KMS-11 (cell line): ENCODE data around the gene GTF3C1.

ENCODE experiments used
- H2AFZ ChIP-seq: fragments of 200-600 bp; sonication (generic); 2 replicates; pipeline ENCODE4 v1.6.1; 2016; ENCODE audit warnings: antibody characterized with exemption, mixed run types, low read depth
- H3K27ac ChIP-seq: fragments of 200-600 bp; sonication (generic); 2 replicates; pipeline ENCODE4 v1.6.1; 2016; ENCODE audit warnings: mild to moderate bottlenecking, mixed run types
- H3K27me3 ChIP-seq: fragments of 200-600 bp; sonication (generic); 2 replicates; pipeline ENCODE4 v1.6.1; 2017; ENCODE audit warnings: mild to moderate bottlenecking, low read depth, mixed run types, moderate library complexity; ENCODE audit not compliant: insufficient read depth
- H3K36me3 ChIP-seq: fragments of 200-600 bp; sonication (generic); 2 replicates; pipeline ENCODE4 v1.6.1; 2017; ENCODE audit warnings: mild to moderate bottlenecking, mixed run types; ENCODE audit not compliant: insufficient read depth
- H3K4me1 ChIP-seq: fragments of 200-600 bp; sonication (generic); 2 replicates; pipeline ENCODE4 v1.6.1; 2016; ENCODE audit warnings: mild to moderate bottlenecking, low read depth, mixed run types; ENCODE audit not compliant: poor library complexity, severe bottlenecking
- H3K4me2 ChIP-seq: fragments of 200-600 bp; sonication (generic); 2 replicates; pipeline ENCODE4 v1.7.0; 2016; ENCODE audit warnings: mild to moderate bottlenecking, mixed run types
- H3K4me3 ChIP-seq: fragments of 200-600 bp; sonication (generic); IDR thresholded peaks from 2 replicates; pipeline ENCODE4 v1.6.1; 2017; ENCODE audit warnings: low read depth, low read length, mixed read lengths; ENCODE audit not compliant: insufficient read depth
- H3K79me2 ChIP-seq: fragments of 200-600 bp; sonication (generic); 2 replicates; pipeline ENCODE4 v1.6.1; 2016; ENCODE audit warnings: low read depth, mixed run types; ENCODE audit not compliant: insufficient read depth
- H3K9ac ChIP-seq: fragments of 200-600 bp; sonication (generic); 2 replicates; pipeline ENCODE4 v1.6.1; 2016; ENCODE audit warnings: mild to moderate bottlenecking, mixed run types
- H4K20me1 ChIP-seq: fragments of 200-600 bp; sonication (generic); 2 replicates; pipeline ENCODE4 v1.6.1; 2016; ENCODE audit warnings: mild to moderate bottlenecking, mixed run types; ENCODE audit not compliant: insufficient read depth
- CTCF ChIP-seq: fragments of 200-600 bp; sonication (generic); conservative IDR thresholded peaks from 2 replicates; pipeline ENCODE4 v1.6.1; 2017; ENCODE audit warnings: low read depth, mild to moderate bottlenecking, antibody characterized with exemption, low read length, moderate library complexity, mixed read lengths

The GTF3C1 gene

GRCh38 chr16:27551036-27551435, 1.3 kb upstream of the GTF3C1 start:
- no peaks in the 10 kb centered on the region for H4K20me1 ChIP-seq
- no peak overlapping the region for H3K4me3 ChIP-seq
- no peak overlapping the region for H2AFZ ChIP-seq
- no peaks in the 10 kb centered on the region for H3K27me3 ChIP-seq
- H3K79me2 ChIP-seq, result peaks cover 29% of the 10 kb centered on the region
- no peak overlapping the region; the same call in 1 of the 2 replicates for H3K27ac ChIP-seq
- peak overlapping the region; percentile 92 for H3K4me2 ChIP-seq
- H3K9ac ChIP-seq, result no peak overlapping the region
- peaks cover 34% of the 10 kb centered on the region for H3K4me1 ChIP-seq
- no peak for TF ChIP-seq CTCF
- H3K36me3 ChIP-seq, result no peaks in the 10 kb centered on the region

GRCh38 chr16:27550582-27550920, 838 bp upstream of the GTF3C1 start:
- H3K36me3 ChIP-seq, result no peaks in the 10 kb centered on the region
- H4K20me1 ChIP-seq, result no peaks in the 10 kb centered on the region
- peak overlapping the region; percentile 85; the same call in 1 of the 2 replicates for H2AFZ ChIP-seq
- H3K4me1 ChIP-seq, result peaks cover 34% of the 10 kb centered on the region
- H3K27ac ChIP-seq, result peak overlapping the region; percentile 29; the same call in 1 of the 2 replicates
- H3K4me3 ChIP-seq, result no peak overlapping the region
- no peaks in the 10 kb centered on the region for H3K27me3 ChIP-seq
- no peak for TF ChIP-seq CTCF
- peak overlapping the region; percentile 73; the same call in 1 of the 2 replicates for H3K9ac ChIP-seq
- peak overlapping the region; percentile 92 for H3K4me2 ChIP-seq
- H3K79me2 ChIP-seq, result peaks cover 34% of the 10 kb centered on the region

GRCh38 chr16:27549464-27549745, 308 bp downstream of the GTF3C1 start:
- no peaks in the 10 kb centered on the region for H4K20me1 ChIP-seq
- peak overlapping the region; percentile 73; the same call in 1 of the 2 replicates for H3K9ac ChIP-seq
- peaks cover 34% of the 10 kb centered on the region for H3K4me1 ChIP-seq
- H3K27me3 ChIP-seq, result no peaks in the 10 kb centered on the region
- no peak for TF ChIP-seq CTCF
- H3K79me2 ChIP-seq, result peaks cover 37% of the 10 kb centered on the region
- no peak overlapping the region for H3K27ac ChIP-seq
- peak overlapping the region; percentile 78 for H3K4me2 ChIP-seq
- no peaks in the 10 kb centered on the region for H3K36me3 ChIP-seq
- no peak overlapping the region for H3K4me3 ChIP-seq
- H2AFZ ChIP-seq, result peak overlapping the region; percentile 71; the same call in 1 of the 2 replicates

GRCh38 chr16:27547851-27548250, 1.9 kb downstream of the GTF3C1 start:
- Histone ChIP-seq H2AFZ (no peak overlapping the region), H3K4me2 (peak overlapping the region; percentile 78), H3K4me3 (no peak overlapping the region), H3K79me2 (peaks cover 37% of the 10 kb centered on the region), H4K20me1 (no peaks in the 10 kb centered on the region), H3K36me3 (no peaks in the 10 kb centered on the region), H3K9ac (no peak overlapping the region), H3K4me1 (peaks cover 34% of the 10 kb centered on the region), H3K27ac (no peak overlapping the region), H3K27me3 (no peaks in the 10 kb centered on the region)
- no peak for TF ChIP-seq CTCF
